GM23338 (cell line): ENCODE results near the gene JAG2. TPM values are rescaled to one million over a fixed set of nuclear protein-coding genes. Genes with fewer than 3 reads are reported as not detected.

ENCODE experiments used
- ATAC-seq: fragments of 200-7000 bp; cut with Tn5 transposase; 3 replicates; pipeline ENCODE4 v1.9.1; 2020
- DNase-seq: peaks from one replicate; pipeline ENCODE4 v3.0.0-alpha.2; 2015; ENCODE audit warnings: low spot score
- H2AFZ ChIP-seq: fragments of 200-600 bp; sonication (generic); 2 replicates; pipeline ENCODE4 v1.8.0; 2016; ENCODE audit warnings: antibody characterized with exemption, mild to moderate bottlenecking, moderate library complexity
- H3F3A ChIP-seq: fragments of 200-600 bp; sonication (generic); replicated peaks from 2 replicates; pipeline ENCODE4 v1.8.0; 2017; ENCODE audit warnings: antibody characterized with exemption, mixed run types, low read depth
- H3K27ac ChIP-seq: fragments of 200-600 bp; sonication (generic); 2 replicates; pipeline ENCODE4 v1.6.1; 2016; ENCODE audit warnings: low read depth
- H3K27me3 ChIP-seq: fragments of 200-600 bp; sonication (generic); 2 replicates; pipeline ENCODE4 v1.8.0; 2016; ENCODE audit warnings: mild to moderate bottlenecking, mixed run types, moderate library complexity; ENCODE audit not compliant: insufficient read depth
- H3K36me3 ChIP-seq: fragments of 200-600 bp; sonication (generic); 2 replicates; pipeline ENCODE4 v1.8.0; 2016; ENCODE audit warnings: mild to moderate bottlenecking; ENCODE audit not compliant: insufficient read depth
- H3K4me1 ChIP-seq: fragments of 200-600 bp; sonication (generic); 2 replicates; pipeline ENCODE4 v1.8.0; 2016; ENCODE audit warnings: mild to moderate bottlenecking, moderate library complexity; ENCODE audit not compliant: insufficient read depth
- H3K4me2 ChIP-seq: fragments of 200-600 bp; sonication (generic); 2 replicates; pipeline ENCODE4 v1.7.1; 2017; ENCODE audit warnings: mixed run types
- H3K4me3 ChIP-seq: fragments of 200-600 bp; sonication (generic); 2 replicates; pipeline ENCODE4 v1.6.1; 2016; ENCODE audit warnings: mixed run types
- H3K79me2 ChIP-seq: fragments of 200-600 bp; sonication (generic); replicated peaks from 2 replicates; pipeline ENCODE4 v1.8.0; 2017; ENCODE audit warnings: mild to moderate bottlenecking; ENCODE audit not compliant: insufficient read depth
- H3K9me2 ChIP-seq: fragments of 200-600 bp; sonication (generic); 2 replicates; pipeline ENCODE4 v1.8.0; 2017; ENCODE audit not compliant: insufficient read depth
- H4K20me1 ChIP-seq: fragments of 200-600 bp; sonication (generic); replicated peaks from 2 replicates; pipeline ENCODE4 v1.8.0; 2017; ENCODE audit warnings: mild to moderate bottlenecking; ENCODE audit not compliant: insufficient read depth
- H3K27ac Mint-ChIP-seq: 2 replicates; pipeline ENCODE4 v1.8.0; 2020; ENCODE audit warnings: inconsistent platforms, mild to moderate bottlenecking, moderate library complexity, mixed read lengths
- H3K27me3 Mint-ChIP-seq: 3 replicates; pipeline ENCODE4 v1.8.0; 2022; ENCODE audit warnings: low read depth, mild to moderate bottlenecking, moderate library complexity, mixed read lengths, inconsistent platforms; ENCODE audit not compliant: insufficient read depth, poor library complexity
- H3K36me3 Mint-ChIP-seq: 3 replicates; pipeline ENCODE4 v1.8.0; 2021; ENCODE audit warnings: low read depth, mild to moderate bottlenecking, inconsistent platforms, moderate library complexity, mixed read lengths
- H3K4me1 Mint-ChIP-seq: 3 replicates; pipeline ENCODE4 v1.8.0; 2020; ENCODE audit warnings: mild to moderate bottlenecking, inconsistent platforms, mixed read lengths
- H3K4me3 Mint-ChIP-seq: 3 replicates; pipeline ENCODE4 v1.8.0; 2021; ENCODE audit warnings: moderate library complexity, mild to moderate bottlenecking, inconsistent platforms, mixed read lengths
- H3K9me3 Mint-ChIP-seq: 3 replicates; pipeline ENCODE4 v1.8.0; 2020; ENCODE audit warnings: moderate library complexity, mild to moderate bottlenecking, inconsistent platforms, mixed read lengths
- CREB1 ChIP-seq: fragments of 250-450 bp; sonication (Bioruptor Pico); IDR thresholded peaks from 2 replicates; pipeline ENCODE4 v1.5.0; 2020; ENCODE audit warnings: low read depth, mild to moderate bottlenecking, moderate library complexity
- EZH2 ChIP-seq: fragments of 200-600 bp; sonication (generic); IDR thresholded peaks from one replicate; pipeline ENCODE4 v1.8.0; 2017; ENCODE audit warnings: antibody characterized with exemption, mild to moderate bottlenecking, low read depth; ENCODE audit not compliant: unreplicated experiment
- EZH2phosphoT487 ChIP-seq: fragments of 200-600 bp; sonication (generic); IDR thresholded peaks from one replicate; pipeline ENCODE4 v1.8.1; 2018; ENCODE audit warnings: antibody characterized with exemption; ENCODE audit not compliant: unreplicated experiment
- JUNB ChIP-seq: IDR thresholded peaks from one replicate; pipeline ENCODE4 v1.6.1; 2016; ENCODE audit warnings: antibody characterized with exemption; ENCODE audit not compliant: unreplicated experiment
- NANOG ChIP-seq: IDR thresholded peaks from 2 replicates; pipeline ENCODE4 v1.6.1; 2016; ENCODE audit warnings: antibody characterized with exemption, borderline replicate concordance
- POLR2AphosphoS5 ChIP-seq: IDR thresholded peaks from 2 replicates; pipeline ENCODE4 v1.6.1; 2016; ENCODE audit warnings: antibody characterized with exemption, low read depth
- STAT1 ChIP-seq: IDR thresholded peaks from one replicate; pipeline ENCODE4 v1.6.1; 2016; ENCODE audit warnings: antibody characterized with exemption; ENCODE audit not compliant: unreplicated experiment
- ZNF114 ChIP-seq: fragments of 250-450 bp; sonication (Bioruptor Pico); IDR thresholded peaks from 2 replicates; pipeline ENCODE4 v1.5.0; 2020; ENCODE audit warnings: mild to moderate bottlenecking, moderate library complexity
- polyA plus RNA-seq: library from polyadenylated mRNA; unstranded; fragments of >200 nt; fragmentation: Nextera tagmentation; extraction: Ambion mirVana; gene quantifications from 2 replicates; pipeline ENCODE4 v1.2.1, GENCODE V29; 2016
- total RNA-seq: library from RNA; depleted of rRNA; stranded (reverse); fragments of >200 nt; shearing (Covaris generic); gene quantifications from 2 replicates; pipeline ENCODE4 v1.2.3, GENCODE V29; 2014
- TF ChIP-seq, protein P1 (sequence below): IDR thresholded peaks from one replicate; pipeline ENCODE4 v1.6.1; 2018; ENCODE audit warnings: antibody characterized with exemption; ENCODE audit not compliant: unreplicated experiment
- TF ChIP-seq, protein P2 (sequence below): fragments of 250-450 bp; sonication (Bioruptor Pico); IDR thresholded peaks from 2 replicates; pipeline ENCODE4 v1.5.0; 2020; ENCODE audit warnings: mild to moderate bottlenecking, moderate library complexity

Gene JAG2
- total and polyA plus RNA-seq, 2 experiments from 2014 or later = 1.9 to 10.3 TPM

DNA sequence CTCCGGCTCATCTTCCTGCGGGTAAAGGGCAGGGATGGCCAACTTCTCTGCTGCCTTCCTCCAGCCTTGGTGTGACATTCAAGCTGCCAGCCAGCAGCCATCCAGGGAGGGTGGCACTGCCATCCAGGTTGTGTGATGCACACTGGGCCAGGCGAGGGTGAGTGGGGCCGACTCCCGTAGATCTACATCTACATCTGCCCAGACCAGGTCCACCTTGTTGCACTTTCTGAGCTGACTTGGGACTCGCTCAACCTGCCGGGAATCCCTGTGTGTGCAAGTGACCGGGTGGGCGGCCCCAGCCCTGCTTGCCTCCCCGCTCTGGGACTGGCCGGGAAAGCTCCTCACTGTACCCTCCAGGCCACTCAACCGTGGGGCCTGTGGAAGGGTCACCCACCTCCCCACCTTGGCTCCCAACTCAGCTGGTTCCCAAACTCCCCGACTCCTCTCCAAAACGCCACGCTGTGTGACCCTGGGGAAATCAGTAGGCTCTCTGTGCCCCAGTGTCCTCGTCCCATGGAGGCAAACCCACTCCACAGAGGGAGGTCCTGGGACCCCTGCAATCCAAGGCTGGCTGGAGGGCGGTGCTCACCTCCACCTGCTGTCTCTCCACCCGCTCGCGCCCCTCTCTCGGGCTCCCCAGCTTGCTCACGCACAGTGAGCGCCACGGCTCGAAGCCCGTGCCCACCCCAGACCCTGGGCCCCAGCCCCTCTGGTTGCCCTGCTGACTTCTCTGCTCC lies 14.7 kb downstream of the JAG2 start (continued):
- TF ChIP-seq, protein P1, sequence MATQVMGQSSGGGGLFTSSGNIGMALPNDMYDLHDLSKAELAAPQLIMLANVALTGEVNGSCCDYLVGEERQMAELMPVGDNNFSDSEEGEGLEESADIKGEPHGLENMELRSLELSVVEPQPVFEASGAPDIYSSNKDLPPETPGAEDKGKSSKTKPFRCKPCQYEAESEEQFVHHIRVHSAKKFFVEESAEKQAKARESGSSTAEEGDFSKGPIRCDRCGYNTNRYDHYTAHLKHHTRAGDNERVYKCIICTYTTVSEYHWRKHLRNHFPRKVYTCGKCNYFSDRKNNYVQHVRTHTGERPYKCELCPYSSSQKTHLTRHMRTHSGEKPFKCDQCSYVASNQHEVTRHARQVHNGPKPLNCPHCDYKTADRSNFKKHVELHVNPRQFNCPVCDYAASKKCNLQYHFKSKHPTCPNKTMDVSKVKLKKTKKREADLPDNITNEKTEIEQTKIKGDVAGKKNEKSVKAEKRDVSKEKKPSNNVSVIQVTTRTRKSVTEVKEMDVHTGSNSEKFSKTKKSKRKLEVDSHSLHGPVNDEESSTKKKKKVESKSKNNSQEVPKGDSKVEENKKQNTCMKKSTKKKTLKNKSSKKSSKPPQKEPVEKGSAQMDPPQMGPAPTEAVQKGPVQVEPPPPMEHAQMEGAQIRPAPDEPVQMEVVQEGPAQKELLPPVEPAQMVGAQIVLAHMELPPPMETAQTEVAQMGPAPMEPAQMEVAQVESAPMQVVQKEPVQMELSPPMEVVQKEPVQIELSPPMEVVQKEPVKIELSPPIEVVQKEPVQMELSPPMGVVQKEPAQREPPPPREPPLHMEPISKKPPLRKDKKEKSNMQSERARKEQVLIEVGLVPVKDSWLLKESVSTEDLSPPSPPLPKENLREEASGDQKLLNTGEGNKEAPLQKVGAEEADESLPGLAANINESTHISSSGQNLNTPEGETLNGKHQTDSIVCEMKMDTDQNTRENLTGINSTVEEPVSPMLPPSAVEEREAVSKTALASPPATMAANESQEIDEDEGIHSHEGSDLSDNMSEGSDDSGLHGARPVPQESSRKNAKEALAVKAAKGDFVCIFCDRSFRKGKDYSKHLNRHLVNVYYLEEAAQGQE = no peak
- TF ChIP-seq POLR2AphosphoS5 (no peak), ZNF114 (CRISPR knock-in tag) (no peak), EZH2phosphoT487 (no peak), NANOG (no peak), JUNB (no peak)

DNA sequence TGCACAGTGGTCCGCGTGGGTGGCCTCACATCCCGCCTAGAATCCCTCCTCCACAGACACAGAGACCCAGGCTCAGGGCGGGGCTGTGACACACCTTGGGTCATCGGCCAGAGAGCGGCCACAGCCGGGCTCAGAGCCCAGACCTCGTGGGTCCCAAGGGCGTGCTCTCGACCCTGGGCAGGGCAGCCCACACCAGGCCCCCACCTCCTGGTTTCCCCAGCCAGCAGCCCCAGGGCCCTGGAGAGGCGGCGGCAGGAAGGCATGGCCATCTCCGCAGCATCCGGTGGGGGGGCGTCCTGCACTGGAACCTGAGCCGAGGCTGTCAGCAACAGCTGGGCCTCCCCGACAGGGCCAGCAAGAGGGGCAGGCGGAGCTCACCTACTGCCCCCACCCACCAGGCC lies 15.2 kb downstream of the JAG2 start:
- Histone ChIP-seq H3K27ac (no peak overlapping the region), H4K20me1 (no peaks in the 10 kb centered on the region), H3K4me2 (no peak overlapping the region), H3K79me2 (no peaks in the 10 kb centered on the region), H3F3A (no peaks in the 10 kb centered on the region), H2AFZ (no peak overlapping the region), H3K9me2 (no peaks in the 10 kb centered on the region), H3K4me1 (no peaks in the 10 kb centered on the region), H3K27me3 (no peaks in the 10 kb centered on the region), H3K36me3 (no peaks in the 10 kb centered on the region), H3K4me3 (no peak overlapping the region)
- DNase-seq (no peak), ATAC-seq (no peak)
- H3K27ac Mint-ChIP-seq = no peak overlapping the region
- H3K36me3 Mint-ChIP-seq = no peaks in the 10 kb centered on the region
- H3K9me3 Mint-ChIP-seq = no peaks in the 10 kb centered on the region
- peaks cover 12% of the 10 kb centered on the region for H3K27me3 Mint-ChIP-seq
- TF ChIP-seq CREB1 (CRISPR knock-in tag) (no peak), POLR2AphosphoS5 (no peak), STAT1 (no peak), EZH2phosphoT487 (no peak), ZNF114 (CRISPR knock-in tag) (no peak), EZH2 (no peak), NANOG (no peak)
- TF ChIP-seq, protein P1 = no peak
- TF ChIP-seq, protein P2, sequence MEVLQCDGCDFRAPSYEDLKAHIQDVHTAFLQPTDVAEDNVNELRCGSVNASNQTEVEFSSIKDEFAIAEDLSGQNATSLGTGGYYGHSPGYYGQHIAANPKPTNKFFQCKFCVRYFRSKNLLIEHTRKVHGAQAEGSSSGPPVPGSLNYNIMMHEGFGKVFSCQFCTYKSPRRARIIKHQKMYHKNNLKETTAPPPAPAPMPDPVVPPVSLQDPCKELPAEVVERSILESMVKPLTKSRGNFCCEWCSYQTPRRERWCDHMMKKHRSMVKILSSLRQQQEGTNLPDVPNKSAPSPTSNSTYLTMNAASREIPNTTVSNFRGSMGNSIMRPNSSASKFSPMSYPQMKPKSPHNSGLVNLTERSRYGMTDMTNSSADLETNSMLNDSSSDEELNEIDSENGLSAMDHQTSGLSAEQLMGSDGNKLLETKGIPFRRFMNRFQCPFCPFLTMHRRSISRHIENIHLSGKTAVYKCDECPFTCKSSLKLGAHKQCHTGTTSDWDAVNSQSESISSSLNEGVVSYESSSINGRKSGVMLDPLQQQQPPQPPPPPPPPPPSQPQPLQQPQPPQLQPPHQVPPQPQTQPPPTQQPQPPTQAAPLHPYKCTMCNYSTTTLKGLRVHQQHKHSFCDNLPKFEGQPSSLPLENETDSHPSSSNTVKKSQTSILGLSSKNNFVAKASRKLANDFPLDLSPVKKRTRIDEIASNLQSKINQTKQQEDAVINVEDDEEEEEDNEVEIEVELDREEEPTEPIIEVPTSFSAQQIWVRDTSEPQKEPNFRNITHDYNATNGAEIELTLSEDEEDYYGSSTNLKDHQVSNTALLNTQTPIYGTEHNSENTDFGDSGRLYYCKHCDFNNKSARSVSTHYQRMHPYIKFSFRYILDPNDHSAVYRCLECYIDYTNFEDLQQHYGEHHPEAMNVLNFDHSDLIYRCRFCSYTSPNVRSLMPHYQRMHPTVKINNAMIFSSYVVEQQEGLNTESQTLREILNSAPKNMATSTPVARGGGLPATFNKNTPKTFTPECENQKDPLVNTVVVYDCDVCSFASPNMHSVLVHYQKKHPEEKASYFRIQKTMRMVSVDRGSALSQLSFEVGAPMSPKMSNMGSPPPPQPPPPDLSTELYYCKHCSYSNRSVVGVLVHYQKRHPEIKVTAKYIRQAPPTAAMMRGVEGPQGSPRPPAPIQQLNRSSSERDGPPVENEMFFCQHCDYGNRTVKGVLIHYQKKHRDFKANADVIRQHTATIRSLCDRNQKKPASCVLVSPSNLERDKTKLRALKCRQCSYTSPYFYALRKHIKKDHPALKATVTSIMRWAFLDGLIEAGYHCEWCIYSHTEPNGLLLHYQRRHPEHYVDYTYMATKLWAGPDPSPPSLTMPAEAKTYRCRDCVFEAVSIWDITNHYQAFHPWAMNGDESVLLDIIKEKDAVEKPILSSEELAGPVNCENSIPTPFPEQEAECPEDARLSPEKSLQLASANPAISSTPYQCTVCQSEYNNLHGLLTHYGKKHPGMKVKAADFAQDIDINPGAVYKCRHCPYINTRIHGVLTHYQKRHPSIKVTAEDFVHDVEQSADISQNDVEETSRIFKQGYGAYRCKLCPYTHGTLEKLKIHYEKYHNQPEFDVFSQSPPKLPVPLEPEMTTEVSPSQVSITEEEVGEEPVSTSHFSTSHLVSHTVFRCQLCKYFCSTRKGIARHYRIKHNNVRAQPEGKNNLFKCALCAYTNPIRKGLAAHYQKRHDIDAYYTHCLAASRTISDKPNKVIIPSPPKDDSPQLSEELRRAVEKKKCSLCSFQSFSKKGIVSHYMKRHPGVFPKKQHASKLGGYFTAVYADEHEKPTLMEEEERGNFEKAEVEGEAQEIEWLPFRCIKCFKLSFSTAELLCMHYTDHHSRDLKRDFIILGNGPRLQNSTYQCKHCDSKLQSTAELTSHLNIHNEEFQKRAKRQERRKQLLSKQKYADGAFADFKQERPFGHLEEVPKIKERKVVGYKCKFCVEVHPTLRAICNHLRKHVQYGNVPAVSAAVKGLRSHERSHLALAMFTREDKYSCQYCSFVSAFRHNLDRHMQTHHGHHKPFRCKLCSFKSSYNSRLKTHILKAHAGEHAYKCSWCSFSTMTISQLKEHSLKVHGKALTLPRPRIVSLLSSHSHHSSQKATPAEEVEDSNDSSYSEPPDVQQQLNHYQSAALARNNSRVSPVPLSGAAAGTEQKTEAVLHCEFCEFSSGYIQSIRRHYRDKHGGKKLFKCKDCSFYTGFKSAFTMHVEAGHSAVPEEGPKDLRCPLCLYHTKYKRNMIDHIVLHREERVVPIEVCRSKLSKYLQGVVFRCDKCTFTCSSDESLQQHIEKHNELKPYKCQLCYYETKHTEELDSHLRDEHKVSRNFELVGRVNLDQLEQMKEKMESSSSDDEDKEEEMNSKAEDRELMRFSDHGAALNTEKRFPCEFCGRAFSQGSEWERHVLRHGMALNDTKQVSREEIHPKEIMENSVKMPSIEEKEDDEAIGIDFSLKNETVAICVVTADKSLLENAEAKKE = no peak
- H3K4me3 Mint-ChIP-seq = no peak overlapping the region
- H3K4me1 Mint-ChIP-seq = peaks cover 2% of the 10 kb centered on the region; the same call in 1 of the 3 replicates
